Naive B cell (primary cell): Measurements from ENCODE around the gene RBFOX2. TPM values are rescaled to one million over a fixed set of nuclear protein-coding genes. Genes with fewer than 3 reads are reported as not detected.

Experiments used
- ATAC-seq, 2 donors: fragments of 150-1000 bp; cut with Tn5 transposase; 2 replicates each; pipeline ENCODE4 v1.10.0; 2021; ENCODE audit warnings: low read depth in 2 of 2, mild to moderate bottlenecking in 2 of 2, moderate library complexity in 2 of 2
- DNase-seq: peaks from one replicate; pipeline ENCODE4 v3.0.0; 2022
- H3K27ac Mint-ChIP-seq, 6 donors: one replicate each; pipeline ENCODE4 v1.8.0; 2020 to 2022; ENCODE audit warnings: mild to moderate bottlenecking in 6 of 6, mixed read lengths in 6 of 6, moderate library complexity in 5 of 6, inconsistent platforms in 2 of 6
- H3K27me3 Mint-ChIP-seq, 3 donors: one replicate each; pipeline ENCODE4 v1.8.0; 2021 to 2022; ENCODE audit warnings: mixed read lengths in 3 of 3, mild to moderate bottlenecking in 1 of 3
- H3K36me3 Mint-ChIP-seq, 2 donors: one replicate each; pipeline ENCODE4 v1.8.0; 2020 to 2022; ENCODE audit warnings: mixed read lengths in 2 of 2, inconsistent platforms in 1 of 2, mild to moderate bottlenecking in 1 of 2
- H3K4me1 Mint-ChIP-seq, 3 donors: one replicate each; pipeline ENCODE4 v1.8.0; 2020 to 2022; ENCODE audit warnings: mixed read lengths in 3 of 3, inconsistent platforms in 1 of 3, mild to moderate bottlenecking in 1 of 3, moderate library complexity in 1 of 3
- H3K4me3 Mint-ChIP-seq, 8 donors: one replicate each; pipeline ENCODE4 v1.8.0; 2020 to 2022; ENCODE audit warnings: mild to moderate bottlenecking in 8 of 8, mixed read lengths in 8 of 8, moderate library complexity in 8 of 8, inconsistent platforms in 2 of 8
- H3K9me3 Mint-ChIP-seq, 7 donors: one replicate each; pipeline ENCODE4 v1.8.0; 2020 to 2022; ENCODE audit warnings: mixed read lengths in 7 of 7, mild to moderate bottlenecking in 5 of 7, inconsistent platforms in 2 of 7, moderate library complexity in 1 of 7
- polyA plus RNA-seq, 6 donors: library from polyadenylated mRNA; unstranded; fragments of 300-500 nt; fragmentation: Illumina TruSeq; gene quantifications; one replicate each; pipeline ENCODE4 v1.2.3, GENCODE V29; 2021; ENCODE audit warnings: low read depth in 6 of 6

RBFOX2 gene
- polyA plus RNA-seq, 6 donors from 2014 or later = not detected

DNA sequence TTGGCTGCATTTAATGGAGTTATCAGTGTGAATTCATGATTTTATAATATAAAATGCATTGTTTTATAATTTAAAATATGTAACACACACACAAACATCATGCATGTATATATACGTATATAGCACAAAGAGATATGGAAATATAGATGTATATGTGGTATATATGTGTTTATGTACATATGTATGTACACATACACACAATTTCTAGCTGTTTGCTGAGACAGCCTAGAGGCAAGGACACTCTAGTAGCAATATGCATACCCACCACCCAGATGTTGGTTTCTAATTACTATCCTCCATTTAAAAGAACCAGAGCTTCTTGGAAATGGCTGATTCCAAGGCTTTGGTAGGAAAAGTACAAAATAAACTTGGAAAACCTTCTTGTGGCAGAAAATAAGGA is 50.4 kb downstream of the RBFOX2 start:
- H3K36me3 Mint-ChIP-seq = no peaks in the 10 kb centered on the region
- no peak for ATAC-seq

DNA sequence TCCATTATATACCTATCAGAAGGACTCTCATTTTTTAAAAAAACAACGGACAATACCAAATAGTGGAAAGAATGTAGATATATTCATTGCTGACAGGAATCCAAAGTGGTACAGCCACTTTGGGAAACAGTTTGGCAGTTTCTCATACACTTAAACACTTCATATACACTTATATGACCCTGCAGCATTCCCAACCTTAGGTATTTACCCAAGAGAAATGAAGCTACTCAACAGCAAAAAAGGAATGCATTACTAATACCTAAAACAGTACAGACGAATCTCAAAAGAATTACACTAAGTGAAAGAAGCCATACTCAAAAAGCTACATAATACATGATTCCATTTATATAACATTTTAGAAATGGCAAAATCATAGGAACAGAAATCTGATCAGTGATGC is 51.5 kb downstream of the RBFOX2 start:
- DNase-seq = no peak
- no peaks in the 10 kb centered on the region for H3K9me3 Mint-ChIP-seq
- H3K27me3 Mint-ChIP-seq = peaks cover 38 to 48% (median 42%) of the 10 kb centered on the region in 3 donors
- H3K27ac Mint-ChIP-seq = no peak overlapping the region
- no peak overlapping the region for H3K4me3 Mint-ChIP-seq
- ATAC-seq = no peak
- H3K36me3 Mint-ChIP-seq = no peaks in the 10 kb centered on the region
- H3K4me1 Mint-ChIP-seq = no peaks in the 10 kb centered on the region

More for the DNA sequence above, 50.4 kb downstream of the RBFOX2 start:
- Mint-ChIP-seq H3K4me1 (peaks cover 0 to 3% (median 0%) of the 10 kb centered on the region in 3 donors), H3K9me3 (no peaks in the 10 kb centered on the region), H3K4me3 (no peak overlapping the region), H3K27me3 (peaks cover 48 to 58% (median 51%) of the 10 kb centered on the region in 3 donors), H3K27ac (no peak overlapping the region)
- DNase-seq = no peak

DNA sequence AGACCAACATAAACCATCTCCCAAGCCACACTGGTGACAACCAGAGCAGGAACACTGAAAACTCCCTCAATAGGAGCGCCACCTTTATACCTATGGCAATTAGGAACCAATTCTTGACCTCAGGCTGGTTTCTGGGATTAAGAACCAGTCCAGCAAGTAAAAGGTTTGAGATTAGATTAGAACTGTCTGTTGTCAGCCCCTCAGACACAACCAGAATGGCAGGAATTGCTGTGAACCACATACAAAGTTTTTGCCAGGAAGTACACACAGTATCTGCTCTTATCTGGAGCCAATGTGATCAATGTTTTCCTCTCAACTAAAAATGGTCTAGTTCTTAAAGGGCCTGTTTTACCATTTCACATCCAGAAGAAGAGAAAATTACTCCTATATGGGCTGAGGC is 55.2 kb downstream of the RBFOX2 start:
- H3K4me1 Mint-ChIP-seq = peaks cover 4 to 6% (median 4%) of the 10 kb centered on the region in 3 donors
- no peaks in the 10 kb centered on the region for H3K9me3 Mint-ChIP-seq
- no peaks in the 10 kb centered on the region for H3K36me3 Mint-ChIP-seq
- H3K27ac Mint-ChIP-seq = no peak overlapping the region
- no peak for ATAC-seq
- peaks cover 21 to 29% (median 27%) of the 10 kb centered on the region in 3 donors for H3K27me3 Mint-ChIP-seq
- no peak overlapping the region for H3K4me3 Mint-ChIP-seq
- no peak for DNase-seq

DNA sequence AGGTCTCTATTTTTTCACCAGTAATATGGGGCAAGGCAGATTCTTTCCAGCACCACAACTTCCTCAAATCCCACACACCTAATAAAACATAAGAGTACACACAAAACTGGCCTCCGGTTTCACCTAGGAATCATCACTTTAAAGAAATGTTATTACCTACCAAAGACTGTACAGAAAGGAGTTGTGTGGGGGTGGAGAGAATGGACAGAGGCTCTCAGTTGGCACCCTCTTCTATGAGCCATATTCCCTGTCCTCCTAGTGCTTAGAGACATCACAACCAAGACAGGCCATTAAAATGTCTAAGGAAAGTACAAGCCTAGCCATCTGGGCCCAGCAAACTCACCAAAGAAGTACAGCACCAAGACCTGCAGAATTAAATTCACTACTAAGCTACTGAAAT is 56.1 kb downstream of the RBFOX2 start:
- H3K36me3 Mint-ChIP-seq = no peaks in the 10 kb centered on the region
- ATAC-seq (no peak), DNase-seq (no peak)
- no peaks in the 10 kb centered on the region for H3K9me3 Mint-ChIP-seq
- H3K4me1 Mint-ChIP-seq = peaks cover 4 to 6% (median 4%) of the 10 kb centered on the region in 3 donors
- H3K27me3 Mint-ChIP-seq = peaks cover 21 to 23% (median 23%) of the 10 kb centered on the region in 3 donors
- no peak overlapping the region for H3K4me3 Mint-ChIP-seq
- peak overlapping the region in 1 of 6 donors; percentile 15 for H3K27ac Mint-ChIP-seq

DNA sequence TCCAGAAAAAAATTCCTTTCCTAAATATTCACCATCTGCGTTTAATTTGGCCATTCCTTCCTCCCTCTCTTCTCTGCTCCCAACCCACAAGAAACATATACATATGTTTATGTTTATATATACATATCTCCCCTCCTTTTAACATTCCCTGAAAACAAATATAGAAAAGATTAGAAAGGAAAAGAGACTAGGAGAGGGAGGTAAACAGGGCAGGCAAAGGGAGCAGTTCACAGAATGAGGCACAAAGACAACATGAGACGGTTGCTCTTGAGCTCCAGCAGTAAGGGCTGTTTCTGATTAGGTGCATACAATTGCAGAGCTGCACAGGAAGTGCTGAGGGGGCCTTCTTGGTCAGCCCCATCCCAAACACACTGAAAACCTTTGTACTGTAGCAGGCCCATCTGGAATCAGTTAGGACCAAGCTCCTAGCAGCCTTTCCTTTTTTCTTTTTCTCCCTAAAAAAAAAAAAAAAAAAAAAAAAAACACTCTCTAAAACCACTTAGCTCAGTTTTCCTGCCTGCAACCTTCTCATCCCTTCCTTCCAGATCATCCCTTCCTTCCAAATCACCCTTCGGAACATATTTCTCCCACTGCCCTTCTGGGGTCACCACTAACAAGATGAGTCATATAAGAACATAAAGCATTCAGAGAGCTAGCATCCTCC is 57.0 kb downstream of the RBFOX2 start:
- DNase-seq (no peak), ATAC-seq (no peak)
- Mint-ChIP-seq H3K4me1 (peaks cover 4 to 6% (median 4%) of the 10 kb centered on the region in 3 donors), H3K27me3 (peaks cover 19 to 29% (median 20%) of the 10 kb centered on the region in 3 donors), H3K36me3 (no peaks in the 10 kb centered on the region), H3K9me3 (no peaks in the 10 kb centered on the region), H3K4me3 (no peak overlapping the region), H3K27ac (no peak overlapping the region)

DNA sequence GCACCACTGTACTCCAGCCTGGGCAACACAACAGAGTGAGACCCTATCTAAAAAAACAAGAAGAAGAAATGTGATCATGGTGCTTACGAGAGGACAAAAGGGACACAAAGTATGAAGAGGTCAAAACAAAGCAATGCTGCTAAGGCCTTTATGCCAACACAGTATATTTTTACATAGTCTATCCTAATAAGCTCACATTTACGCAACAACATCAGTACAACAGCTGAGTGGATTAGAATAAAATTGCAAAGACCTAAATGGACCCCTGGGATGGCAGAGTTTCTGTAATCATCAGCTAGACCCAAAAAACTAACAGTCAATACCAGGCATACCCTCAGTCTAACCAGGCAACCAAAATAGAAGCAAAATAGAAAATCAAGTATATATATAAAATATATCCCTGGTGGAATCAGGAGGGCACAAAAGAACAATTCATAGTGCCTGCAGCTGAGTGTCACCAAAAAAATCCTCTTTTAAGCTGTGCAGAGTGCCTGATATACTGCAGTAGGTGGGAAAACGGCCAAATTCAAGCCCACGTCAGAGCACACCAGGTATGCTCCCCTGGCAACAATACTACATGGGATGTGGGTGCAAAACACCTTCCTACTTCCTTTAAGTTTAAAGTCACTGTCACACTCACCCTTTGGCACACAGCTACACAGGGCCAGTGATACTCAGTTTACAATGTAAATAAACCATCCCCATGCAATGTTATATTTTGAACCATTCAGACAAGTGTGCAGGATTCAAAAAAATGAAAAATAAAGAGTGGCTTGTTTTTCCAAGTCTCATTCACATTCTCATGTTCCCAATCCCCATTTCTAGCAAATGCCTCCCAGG is 57.8 kb downstream of the RBFOX2 start:
- ATAC-seq (no peak), DNase-seq (no peak)
- Mint-ChIP-seq H3K4me1 (peaks cover 4 to 6% (median 4%) of the 10 kb centered on the region in 3 donors), H3K9me3 (no peaks in the 10 kb centered on the region), H3K27ac (no peak overlapping the region), H3K36me3 (no peaks in the 10 kb centered on the region), H3K4me3 (no peak overlapping the region), H3K27me3 (peaks cover 13 to 23% (median 18%) of the 10 kb centered on the region in 3 donors)

DNA sequence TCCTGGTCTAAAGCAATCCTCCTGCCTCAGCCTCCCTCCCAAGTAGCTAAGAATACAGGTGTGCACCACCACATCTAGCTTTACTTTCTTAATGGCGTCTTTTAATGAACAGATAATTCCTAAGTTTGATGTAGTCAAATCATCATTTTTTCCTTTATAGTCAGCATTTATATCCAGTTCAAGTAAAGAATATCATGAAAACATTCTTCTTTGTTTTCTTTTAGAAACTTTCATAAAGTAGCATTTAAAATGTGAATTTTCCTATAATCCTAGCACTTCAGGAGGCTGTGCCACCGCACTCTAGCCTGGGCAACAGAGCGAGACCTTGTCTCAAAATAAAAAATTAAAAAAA is 61.6 kb downstream of the RBFOX2 start:
- no peak for DNase-seq
- no peaks in the 10 kb centered on the region for H3K36me3 Mint-ChIP-seq
- ATAC-seq = no peak
- peaks cover 3 to 5% (median 4%) of the 10 kb centered on the region in 3 donors for H3K4me1 Mint-ChIP-seq
- peaks cover 0 to 18% (median 15%) of the 10 kb centered on the region in 3 donors for H3K27me3 Mint-ChIP-seq
- no peak overlapping the region for H3K27ac Mint-ChIP-seq
- no peak overlapping the region for H3K4me3 Mint-ChIP-seq
- no peaks in the 10 kb centered on the region for H3K9me3 Mint-ChIP-seq

DNA sequence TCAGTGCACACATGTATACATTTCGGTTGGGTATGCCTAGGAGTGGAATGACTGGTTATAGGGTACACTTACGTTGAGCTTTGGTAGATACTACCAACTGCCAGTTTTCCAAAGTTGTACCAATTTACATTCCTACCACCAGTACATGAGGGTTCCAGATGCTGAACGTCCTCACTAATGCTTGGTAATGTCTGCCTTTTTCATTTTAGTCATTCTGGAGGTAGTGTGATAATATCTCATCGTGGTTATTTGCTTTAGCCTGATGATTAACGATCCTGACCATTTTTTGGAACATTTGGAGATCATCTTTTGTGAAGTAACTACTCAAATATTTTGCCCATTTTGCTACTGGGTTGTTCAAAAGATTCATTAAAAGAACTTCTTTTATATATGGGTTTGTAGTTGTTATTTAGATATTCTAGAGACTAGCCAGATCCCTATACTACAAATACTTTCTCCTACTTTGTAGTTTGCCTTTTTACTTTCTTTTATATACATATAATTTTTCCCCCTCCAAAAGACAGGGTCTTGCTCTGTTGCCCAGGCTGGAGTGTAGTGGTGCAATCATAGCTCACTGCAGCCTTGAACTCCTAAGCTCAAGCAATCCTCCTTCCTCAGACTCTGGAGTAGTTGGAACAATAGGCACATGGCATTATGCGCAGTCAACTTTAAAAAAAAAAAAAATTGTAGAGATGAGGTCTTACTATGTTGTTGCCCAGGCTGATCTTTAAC is 62.1 kb downstream of the RBFOX2 start:
- no peak overlapping the region for H3K27ac Mint-ChIP-seq
- no peaks in the 10 kb centered on the region for H3K4me1 Mint-ChIP-seq
- DNase-seq (no peak), ATAC-seq (no peak)
- no peaks in the 10 kb centered on the region for H3K9me3 Mint-ChIP-seq
- H3K36me3 Mint-ChIP-seq = no peaks in the 10 kb centered on the region
- H3K27me3 Mint-ChIP-seq = peaks cover 5 to 15% (median 13%) of the 10 kb centered on the region in 3 donors
- no peak overlapping the region for H3K4me3 Mint-ChIP-seq

DNA sequence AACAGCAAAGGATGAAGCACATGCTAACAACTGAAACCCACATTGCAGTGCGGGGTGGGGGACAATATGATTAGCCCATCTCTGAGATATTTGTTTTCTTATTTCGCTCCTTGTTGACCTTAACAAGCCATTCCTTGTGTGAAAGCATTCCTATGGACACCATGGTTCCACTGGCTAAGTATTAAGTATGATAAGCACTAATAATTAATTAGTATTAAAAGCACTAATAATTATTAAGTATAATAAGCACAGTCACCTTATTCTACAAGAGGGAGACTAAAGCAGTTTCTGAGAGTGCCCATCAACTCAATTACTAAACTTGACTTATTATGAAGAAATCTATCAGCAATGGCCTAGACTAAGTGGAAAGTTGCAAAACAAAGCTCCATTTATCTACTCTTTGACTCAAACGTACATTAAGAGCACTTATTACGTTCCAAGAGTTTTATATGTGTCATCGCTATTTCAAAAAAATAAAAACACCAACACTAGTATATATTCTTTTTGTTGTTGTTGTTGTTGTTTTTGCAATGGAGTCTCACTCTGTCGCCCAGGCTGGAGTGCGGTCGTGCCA is 65.3 kb downstream of the RBFOX2 start:
- H3K27ac Mint-ChIP-seq = no peak overlapping the region
- ATAC-seq (no peak), DNase-seq (no peak)
- no peak overlapping the region for H3K4me3 Mint-ChIP-seq
- no peaks in the 10 kb centered on the region for H3K36me3 Mint-ChIP-seq
- H3K4me1 Mint-ChIP-seq = no peaks in the 10 kb centered on the region
- no peaks in the 10 kb centered on the region for H3K9me3 Mint-ChIP-seq
- peaks cover 9 to 15% (median 11%) of the 10 kb centered on the region in 3 donors for H3K27me3 Mint-ChIP-seq

DNA sequence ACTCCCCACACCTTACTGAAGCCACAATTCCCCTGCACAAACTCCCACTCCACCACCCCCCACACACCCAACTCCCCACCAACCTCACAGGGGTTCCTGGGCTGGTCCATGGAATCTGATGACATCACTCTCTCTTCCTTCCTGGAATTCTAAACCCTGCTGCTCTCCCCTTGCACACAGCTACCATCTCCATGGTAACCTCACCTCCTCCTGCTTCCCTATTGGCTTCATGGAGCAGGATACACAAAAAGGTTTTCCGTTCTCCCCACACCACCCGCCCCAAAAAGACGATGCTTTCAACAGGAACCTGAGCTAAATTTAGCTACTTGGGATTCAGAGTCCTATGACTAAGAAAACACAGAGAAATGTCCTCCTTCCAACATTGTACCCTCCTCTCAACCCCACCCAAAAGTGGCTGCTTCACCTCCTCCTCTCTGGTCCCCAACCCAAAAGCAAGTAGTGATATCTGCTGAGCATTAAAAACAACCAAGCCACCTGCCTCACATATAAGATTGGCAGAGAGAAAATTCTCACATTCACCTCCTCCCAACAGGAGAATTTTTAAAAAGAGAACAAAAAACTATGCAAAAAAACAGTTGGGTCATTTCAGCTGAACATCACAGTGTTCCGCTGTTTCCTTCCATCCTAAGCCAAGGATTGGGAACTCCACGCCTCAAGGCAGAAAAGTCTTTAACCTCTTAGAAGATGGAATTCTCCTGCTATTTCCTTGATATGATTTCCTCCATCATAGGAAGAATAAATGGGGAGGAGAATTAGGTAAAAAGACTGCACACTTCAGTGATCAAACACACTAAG is 66.9 kb downstream of the RBFOX2 start:
- ATAC-seq (no peak), DNase-seq (no peak)
- no peaks in the 10 kb centered on the region for H3K4me1 Mint-ChIP-seq
- H3K36me3 Mint-ChIP-seq = no peaks in the 10 kb centered on the region
- H3K27me3 Mint-ChIP-seq = peaks cover 0 to 11% (median 9%) of the 10 kb centered on the region in 3 donors
- H3K4me3 Mint-ChIP-seq = no peak overlapping the region
- no peaks in the 10 kb centered on the region for H3K9me3 Mint-ChIP-seq
- H3K27ac Mint-ChIP-seq = no peak overlapping the region

DNA sequence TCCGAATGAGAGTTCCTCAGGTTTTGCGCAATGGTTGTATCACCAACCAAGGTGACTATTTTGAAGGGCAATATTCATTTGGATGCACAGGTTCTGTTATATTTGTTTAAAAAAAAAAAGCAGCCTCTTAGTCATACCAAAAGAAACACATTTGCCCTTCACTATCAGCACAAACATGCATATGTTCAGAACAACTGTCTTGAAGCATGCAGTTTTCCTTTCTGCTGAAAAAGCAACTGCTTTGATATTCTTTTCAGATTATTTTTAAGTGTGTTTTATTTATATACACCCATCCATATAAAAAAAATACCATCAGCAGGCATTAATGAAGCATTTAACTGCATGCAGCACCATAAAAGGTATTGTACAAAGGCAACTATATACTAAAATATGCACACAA is 67.8 kb downstream of the RBFOX2 start:
- Mint-ChIP-seq H3K36me3 (no peaks in the 10 kb centered on the region), H3K27me3 (peaks cover 0 to 11% (median 5%) of the 10 kb centered on the region in 3 donors), H3K27ac (no peak overlapping the region), H3K9me3 (no peaks in the 10 kb centered on the region), H3K4me1 (no peaks in the 10 kb centered on the region), H3K4me3 (no peak overlapping the region)
- no peak for ATAC-seq
- DNase-seq = no peak

DNA sequence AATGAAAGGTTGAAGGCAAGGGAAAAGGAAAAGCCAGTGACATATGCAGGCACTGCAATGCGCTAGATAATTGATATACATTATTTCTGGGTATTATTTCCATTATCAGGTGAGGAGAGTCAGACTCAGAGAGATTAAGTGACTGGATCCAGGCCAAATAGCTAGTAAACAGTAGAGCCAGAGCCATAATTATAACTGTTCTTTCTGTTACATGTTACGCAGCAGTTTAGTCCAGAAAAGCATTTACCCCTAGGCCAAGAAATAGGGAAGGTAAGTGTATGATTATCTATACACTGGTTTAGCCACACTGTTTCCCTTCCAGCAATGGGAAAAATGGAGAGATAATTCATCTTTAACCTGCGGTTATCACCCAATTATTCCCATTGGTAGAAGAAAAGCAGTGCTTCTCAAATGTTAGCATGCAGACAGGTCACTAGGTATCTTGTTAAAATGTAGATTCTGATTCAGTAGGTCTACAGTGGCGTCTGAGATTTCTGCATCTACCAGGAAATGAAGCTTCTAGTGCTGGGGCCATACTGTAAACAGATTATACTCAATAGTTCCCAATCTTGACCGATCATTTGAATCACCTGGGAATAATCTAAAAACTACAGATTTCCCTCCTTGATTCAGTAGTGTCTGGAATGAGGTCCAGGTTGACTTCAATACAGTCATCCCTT is 69.4 kb downstream of the RBFOX2 start:
- H3K4me1 Mint-ChIP-seq = no peaks in the 10 kb centered on the region
- ATAC-seq (no peak), DNase-seq (no peak)
- peaks cover 0 to 11% (median 5%) of the 10 kb centered on the region in 3 donors for H3K27me3 Mint-ChIP-seq
- H3K4me3 Mint-ChIP-seq = no peak overlapping the region
- H3K27ac Mint-ChIP-seq = no peak overlapping the region
- no peaks in the 10 kb centered on the region for H3K9me3 Mint-ChIP-seq
- no peaks in the 10 kb centered on the region for H3K36me3 Mint-ChIP-seq
